Mesendoderm (in vitro differentiated cells): ENCODE measurements around the gene PLXNA1.

ENCODE experiments used
- DNase-seq: peaks from one replicate; pipeline ENCODE4 v3.0.0; 2013
- H2AK5ac ChIP-seq: 2 replicates; pipeline ENCODE4 v1.6.1; 2013; ENCODE audit warnings: low read length, inconsistent platforms
- H2BK120ac ChIP-seq: 2 replicates; pipeline ENCODE4 v1.6.1; 2013; ENCODE audit warnings: low read depth, mild to moderate bottlenecking, low read length, moderate library complexity, mixed read lengths
- H2BK15ac ChIP-seq: replicated peaks from 2 replicates; pipeline ENCODE4 v1.6.1; 2013; ENCODE audit warnings: low read depth, mild to moderate bottlenecking, moderate library complexity
- H2BK5ac ChIP-seq: 2 replicates; pipeline ENCODE4 v1.6.1; 2013; ENCODE audit warnings: low read length, inconsistent platforms
- H3K18ac ChIP-seq: 2 replicates; pipeline ENCODE4 v1.6.1; 2013; ENCODE audit warnings: mild to moderate bottlenecking, low read length, mixed read lengths
- H3K23ac ChIP-seq: one replicate; pipeline ENCODE4 v1.6.1; 2013; ENCODE audit warnings: low read length
- H3K27ac ChIP-seq: 2 replicates; pipeline ENCODE4 v1.5.1; 2013; ENCODE audit warnings: low read depth, mild to moderate bottlenecking, inconsistent platforms, low read length, moderate library complexity
- H3K27me3 ChIP-seq: 2 replicates; pipeline ENCODE4 v1.6.1; 2013; ENCODE audit warnings: low read length, control low read depth, mild to moderate bottlenecking, inconsistent platforms; ENCODE audit not compliant: insufficient read depth, poor library complexity
- H3K36me3 ChIP-seq: 2 replicates; pipeline ENCODE4 v1.6.1; 2013; ENCODE audit warnings: low read length, inconsistent platforms; ENCODE audit not compliant: control insufficient read depth, insufficient read depth
- H3K4ac ChIP-seq: one replicate; pipeline ENCODE4 v1.6.1; 2013; ENCODE audit warnings: low read depth, mild to moderate bottlenecking, low read length, moderate library complexity
- H3K4me1 ChIP-seq: 2 replicates; pipeline ENCODE4 v1.6.1; 2013; ENCODE audit warnings: low read depth, low read length, inconsistent platforms; ENCODE audit not compliant: control insufficient read depth
- H3K4me2 ChIP-seq: 2 replicates; pipeline ENCODE4 v1.6.1; 2013; ENCODE audit warnings: low read length
- H3K4me3 ChIP-seq: 2 replicates; pipeline ENCODE4 v1.5.1; 2013; ENCODE audit warnings: mild to moderate bottlenecking, low read length
- H3K56ac ChIP-seq: one replicate; pipeline ENCODE4 v1.6.1; 2013; ENCODE audit warnings: low read length
- H3K79me1 ChIP-seq: 2 replicates; pipeline ENCODE4 v1.6.1; 2013; ENCODE audit warnings: low read length, inconsistent platforms
- H3K79me2 ChIP-seq: 2 replicates; pipeline ENCODE4 v1.6.1; 2013; ENCODE audit warnings: mild to moderate bottlenecking, low read length; ENCODE audit not compliant: control insufficient read depth, insufficient read depth
- H3K9ac ChIP-seq: 2 replicates; pipeline ENCODE4 v1.6.1; 2013; ENCODE audit warnings: low read length, inconsistent platforms
- H4K5ac ChIP-seq: one replicate; pipeline ENCODE4 v1.6.1; 2013; ENCODE audit warnings: low read length
- H4K8ac ChIP-seq: one replicate; pipeline ENCODE4 v1.6.1; 2013; ENCODE audit warnings: low read depth, mild to moderate bottlenecking, control low read depth, low read length, moderate library complexity
- WGBS: extraction: QIAGEN DNeasy Blood & Tissue Kit; methylation state at CpG from one replicate; pipeline ENCODE4 v1.1.7; 2013; ENCODE audit warnings: low lambda C conversion rate, missing lambda C conversion rate; ENCODE audit not compliant: insufficient coverage; ENCODE audit errors: extremely low coverage; 5-methylcytosine and 5-hydroxymethylcytosine counted together

The PLXNA1 gene

DNA sequence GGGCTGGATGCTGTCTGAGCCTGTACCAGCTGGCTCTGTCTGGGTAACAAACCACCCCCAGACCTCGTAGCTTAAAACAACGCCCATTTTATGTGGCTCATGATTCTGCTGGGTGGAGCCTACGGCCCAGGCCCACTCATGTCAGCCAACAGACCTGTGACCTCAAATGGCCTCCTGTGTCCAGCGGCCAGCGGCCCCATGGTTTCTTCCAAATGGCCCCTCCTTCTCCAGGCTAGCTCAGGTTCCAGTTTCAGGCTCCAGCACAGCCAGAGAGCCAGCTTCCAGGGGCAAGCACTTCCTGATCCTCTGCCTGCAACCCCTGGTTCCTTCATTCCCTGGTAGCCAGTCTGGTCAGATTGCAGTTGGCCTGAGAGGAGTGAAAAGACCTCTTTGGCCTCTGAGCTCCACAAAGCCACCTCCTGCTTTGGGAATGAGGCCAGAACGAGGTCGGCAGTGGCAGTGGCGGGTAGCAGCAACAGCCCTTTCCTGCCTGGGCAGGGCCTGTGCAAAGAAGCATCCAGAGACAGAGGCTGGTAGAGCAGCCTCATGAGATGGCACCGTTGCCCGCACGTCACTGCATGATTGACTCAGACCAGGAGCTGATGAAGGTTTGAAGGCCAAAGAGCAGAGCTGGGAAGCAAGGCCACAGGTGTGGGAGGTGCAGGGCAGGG, 21.0 kb upstream of the PLXNA1 start:
- Histone ChIP-seq H3K36me3 (no peaks in the 10 kb centered on the region), H3K56ac (no peak overlapping the region), H3K79me1 (no peaks in the 10 kb centered on the region), H3K9ac (no peak overlapping the region), H3K4me3 (no peak overlapping the region), H3K18ac (no peak overlapping the region), H3K79me2 (no peaks in the 10 kb centered on the region), H3K4ac (no peak overlapping the region), H3K4me1 (no peaks in the 10 kb centered on the region), H3K27ac (no peak overlapping the region), H3K27me3 (no peaks in the 10 kb centered on the region), H2BK120ac (no peak overlapping the region), H3K4me2 (no peak overlapping the region), H3K23ac (no peak overlapping the region), H2BK5ac (no peak overlapping the region), H4K8ac (no peak overlapping the region), H2AK5ac (no peak overlapping the region), H2BK15ac (no peak overlapping the region), H4K5ac (no peak overlapping the region)
- no peak for DNase-seq
- no CpG with 5 or more reads among the region's 11 CpGs for WGBS

GRCh38 chr3:126962756-126963155, 20.2 kb upstream of the PLXNA1 start:
- H4K5ac ChIP-seq = no peak overlapping the region
- WGBS = no CpG with 5 or more reads among the region's 8 CpGs
- H3K4me2 ChIP-seq = no peak overlapping the region
- no peak overlapping the region for H3K4ac ChIP-seq
- H3K4me3 ChIP-seq = no peak overlapping the region
- no peak for DNase-seq
- H3K56ac ChIP-seq = no peak overlapping the region
- no peak overlapping the region for H2BK15ac ChIP-seq
- H3K23ac ChIP-seq = no peak overlapping the region
- no peaks in the 10 kb centered on the region for H3K79me1 ChIP-seq
- H3K36me3 ChIP-seq = no peaks in the 10 kb centered on the region
- H3K18ac ChIP-seq = no peak overlapping the region
- H2BK5ac ChIP-seq = no peak overlapping the region
- H2BK120ac ChIP-seq = no peak overlapping the region
- H3K27ac ChIP-seq = no peak overlapping the region
- no peaks in the 10 kb centered on the region for H3K27me3 ChIP-seq
- H3K79me2 ChIP-seq = no peaks in the 10 kb centered on the region
- H3K9ac ChIP-seq = no peak overlapping the region
- no peaks in the 10 kb centered on the region for H3K4me1 ChIP-seq
- no peak overlapping the region for H4K8ac ChIP-seq
- H2AK5ac ChIP-seq = no peak overlapping the region

GRCh38 chr3:126963261-126964190, 19.4 kb upstream of the PLXNA1 start:
- Histone ChIP-seq H2BK5ac (no peak overlapping the region), H2BK120ac (no peak overlapping the region), H3K79me1 (no peaks in the 10 kb centered on the region), H3K4me3 (no peak overlapping the region), H3K56ac (no peak overlapping the region), H3K79me2 (no peaks in the 10 kb centered on the region), H3K18ac (no peak overlapping the region), H3K23ac (no peak overlapping the region), H3K9ac (no peak overlapping the region), H4K5ac (no peak overlapping the region), H3K4me1 (no peaks in the 10 kb centered on the region), H2AK5ac (no peak overlapping the region), H3K27ac (no peak overlapping the region), H3K27me3 (no peaks in the 10 kb centered on the region), H3K4me2 (no peak overlapping the region), H3K36me3 (no peaks in the 10 kb centered on the region), H3K4ac (no peak overlapping the region), H2BK15ac (no peak overlapping the region), H4K8ac (no peak overlapping the region)
- no peak for DNase-seq
- WGBS = no CpG with 5 or more reads among the region's 7 CpGs

DNA sequence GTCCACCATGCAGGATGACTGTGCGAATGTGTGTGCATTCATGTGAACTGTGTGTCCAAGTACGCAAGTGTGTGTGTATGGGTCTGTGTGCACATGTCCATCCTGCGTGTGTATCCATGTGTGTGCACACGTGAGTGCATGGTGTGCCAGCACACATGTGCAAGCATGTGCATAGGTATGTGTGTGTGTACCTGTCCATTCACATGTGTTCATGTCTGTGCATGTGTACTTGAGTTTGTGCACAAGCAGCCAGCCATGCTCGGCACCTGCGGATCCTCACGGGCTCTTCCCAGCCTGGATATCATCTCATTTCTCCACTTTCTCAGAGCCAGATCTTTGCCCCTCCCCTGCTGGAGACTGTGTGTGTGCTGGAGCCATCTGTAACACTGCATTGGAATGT, 18.7 kb upstream of the PLXNA1 start:
- Histone ChIP-seq H3K79me1 (no peaks in the 10 kb centered on the region), H4K8ac (no peak overlapping the region), H3K18ac (no peak overlapping the region), H3K27ac (no peak overlapping the region), H4K5ac (no peak overlapping the region), H3K9ac (no peak overlapping the region), H3K4ac (no peak overlapping the region), H2BK5ac (no peak overlapping the region), H3K4me3 (no peak overlapping the region), H3K79me2 (no peaks in the 10 kb centered on the region), H3K56ac (no peak overlapping the region), H3K27me3 (no peaks in the 10 kb centered on the region), H2BK120ac (no peak overlapping the region), H2BK15ac (no peak overlapping the region), H3K23ac (no peak overlapping the region), H3K4me1 (no peaks in the 10 kb centered on the region), H3K4me2 (no peak overlapping the region), H3K36me3 (no peaks in the 10 kb centered on the region), H2AK5ac (no peak overlapping the region)
- WGBS = no CpG with 5 or more reads among the region's 7 CpGs
- DNase-seq = no peak

- DNase-seq = no peak
- H3K27ac ChIP-seq = no peak overlapping the region
- no peak overlapping the region for H4K8ac ChIP-seq
- H2AK5ac ChIP-seq = no peak overlapping the region
- no peak overlapping the region for H4K5ac ChIP-seq
- no peak overlapping the region for H3K9ac ChIP-seq
- no peak overlapping the region for H3K4me2 ChIP-seq
- H3K18ac ChIP-seq = no peak overlapping the region
- H3K4me3 ChIP-seq = no peak overlapping the region
- H3K36me3 ChIP-seq = no peaks in the 10 kb centered on the region
- no CpG with 5 or more reads among the region's 10 CpGs for WGBS
- no peak overlapping the region for H3K56ac ChIP-seq
- H2BK5ac ChIP-seq = no peak overlapping the region
- no peak overlapping the region for H3K23ac ChIP-seq
- H3K79me2 ChIP-seq = no peaks in the 10 kb centered on the region
- H3K27me3 ChIP-seq = no peaks in the 10 kb centered on the region
- H3K4ac ChIP-seq = no peak overlapping the region
- H3K4me1 ChIP-seq = no peaks in the 10 kb centered on the region
- H3K79me1 ChIP-seq = no peaks in the 10 kb centered on the region
- no peak overlapping the region for H2BK120ac ChIP-seq
- H2BK15ac ChIP-seq = no peak overlapping the region
Measured at GRCh38 chr3:126964950-126965349, 18.0 kb upstream of the PLXNA1 start.
